Measurements from ENCODE around the gene OTOL1. TPM values are rescaled to one million over a fixed set of nuclear protein-coding genes. Genes with fewer than 3 reads are reported as not detected.

Gene OTOL1
- not detected in 2 replicates for total RNA-seq (ENCODE audit: low replicate concordance)

DNA sequence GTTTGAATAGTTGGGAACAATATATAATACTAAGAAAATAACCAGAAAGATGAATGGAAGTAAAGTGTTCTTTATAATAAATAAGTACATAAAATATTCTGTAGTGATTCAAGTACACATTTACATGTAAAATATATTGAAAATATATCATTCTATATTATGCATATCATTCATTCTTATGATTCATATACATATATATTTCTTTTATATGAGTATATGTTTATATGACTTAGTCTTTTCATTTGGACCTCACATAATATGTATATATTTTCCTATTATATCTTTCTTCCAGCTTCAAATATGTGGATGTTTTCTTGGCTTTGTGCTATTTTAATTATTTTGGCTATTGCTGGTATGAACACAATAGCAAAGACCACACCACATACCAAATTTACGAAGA is at the start of gene OTOL1:
Gene OTOL1, plus strand, starts transcription at position 301 of the 400 bp plus-strand sequence. Its CDS starts 0 bp downstream, at position 301.
- no peak for DNase-seq (ENCODE audit: low spot score)
- no peak within 1 kb of the TSS for H3K4me2 ChIP-seq
- no peaks in the 10 kb centered on the region for H3K4me1 Mint-ChIP-seq

GRCh38 chr3:161449785-161450184 is 46.8 kb upstream of the OTOL1 start:
- no peaks in the 10 kb centered on the region for H3K9me3 ChIP-seq (ENCODE audit: low read depth)
- H3K27ac ChIP-seq, result no peak overlapping the region
- H3F3A ChIP-seq (ENCODE audit: low read depth), result peaks cover 7% of the 10 kb centered on the region
- no peak overlapping the region for H2AFZ ChIP-seq (replicated peaks)
- H3K27ac Mint-ChIP-seq, result no peak overlapping the region
- H3K4me2 ChIP-seq, result no peak overlapping the region
- no peak overlapping the region for H3K4me3 ChIP-seq
- H3K4me3 Mint-ChIP-seq, result no peak overlapping the region
- H3K4me1 ChIP-seq, result peaks cover 13% of the 10 kb centered on the region
- peaks cover 2% of the 10 kb centered on the region for H3K9me3 Mint-ChIP-seq
- H3K27me3 ChIP-seq, result no peaks in the 10 kb centered on the region
- no peaks in the 10 kb centered on the region for H3K36me3 Mint-ChIP-seq
- H3K36me3 ChIP-seq, result no peaks in the 10 kb centered on the region
- H3K79me2 ChIP-seq (ENCODE audit: low read depth), result no peaks in the 10 kb centered on the region
- peaks cover 6% of the 10 kb centered on the region for H3K4me1 Mint-ChIP-seq
- H3K27me3 Mint-ChIP-seq (ENCODE audit: insufficient read depth, low read depth), result peaks cover 2% of the 10 kb centered on the region
- no peaks in the 10 kb centered on the region for H4K20me1 ChIP-seq (ENCODE audit: low read depth)
- H3K9ac ChIP-seq, result no peak overlapping the region
- TF ChIP-seq, protein P1, sequence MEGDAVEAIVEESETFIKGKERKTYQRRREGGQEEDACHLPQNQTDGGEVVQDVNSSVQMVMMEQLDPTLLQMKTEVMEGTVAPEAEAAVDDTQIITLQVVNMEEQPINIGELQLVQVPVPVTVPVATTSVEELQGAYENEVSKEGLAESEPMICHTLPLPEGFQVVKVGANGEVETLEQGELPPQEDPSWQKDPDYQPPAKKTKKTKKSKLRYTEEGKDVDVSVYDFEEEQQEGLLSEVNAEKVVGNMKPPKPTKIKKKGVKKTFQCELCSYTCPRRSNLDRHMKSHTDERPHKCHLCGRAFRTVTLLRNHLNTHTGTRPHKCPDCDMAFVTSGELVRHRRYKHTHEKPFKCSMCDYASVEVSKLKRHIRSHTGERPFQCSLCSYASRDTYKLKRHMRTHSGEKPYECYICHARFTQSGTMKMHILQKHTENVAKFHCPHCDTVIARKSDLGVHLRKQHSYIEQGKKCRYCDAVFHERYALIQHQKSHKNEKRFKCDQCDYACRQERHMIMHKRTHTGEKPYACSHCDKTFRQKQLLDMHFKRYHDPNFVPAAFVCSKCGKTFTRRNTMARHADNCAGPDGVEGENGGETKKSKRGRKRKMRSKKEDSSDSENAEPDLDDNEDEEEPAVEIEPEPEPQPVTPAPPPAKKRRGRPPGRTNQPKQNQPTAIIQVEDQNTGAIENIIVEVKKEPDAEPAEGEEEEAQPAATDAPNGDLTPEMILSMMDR (IDR thresholded peaks at IDR 0.05), result no peak
- TF ChIP-seq EZH2phosphoT487 (IDR thresholded peaks at IDR 0.05) (no peak), EZH2 (IDR thresholded peaks at IDR 0.05) (no peak)
- no peak for DNase-seq (ENCODE audit: low spot score)

More for the DNA sequence above, at the start of gene OTOL1:
- no peaks in the 10 kb centered on the region for H3K79me2 ChIP-seq (ENCODE audit: low read depth)
- Mint-ChIP-seq H3K4me3 (no peak within 1 kb of the TSS), H3K27me3 (ENCODE audit: insufficient read depth, low read depth) (no peaks in the 10 kb centered on the region), H3K9me3 (peaks cover 10% of the 10 kb centered on the region), H3K36me3 (peaks cover 2% of the 10 kb centered on the region), H3K27ac (no peak within 1 kb of the TSS)
- H3K4me1 ChIP-seq, result no peaks in the 10 kb centered on the region
- H3F3A ChIP-seq (ENCODE audit: low read depth), result no peaks in the 10 kb centered on the region
- H3K9me3 ChIP-seq (ENCODE audit: low read depth), result no peaks in the 10 kb centered on the region
- no peaks in the 10 kb centered on the region for H4K20me1 ChIP-seq (ENCODE audit: low read depth)
- H3K4me3 ChIP-seq, result no peak within 1 kb of the TSS
- TF ChIP-seq, protein P1 (IDR thresholded peaks at IDR 0.05), result no peak
- TF ChIP-seq EZH2 (IDR thresholded peaks at IDR 0.05) (no peak), EZH2phosphoT487 (IDR thresholded peaks at IDR 0.05) (no peak)
- H2AFZ ChIP-seq (replicated peaks), result no peak within 1 kb of the TSS
- no peak within 1 kb of the TSS for H3K9ac ChIP-seq
- no peaks in the 10 kb centered on the region for H3K36me3 ChIP-seq
- no peaks in the 10 kb centered on the region for H3K27me3 ChIP-seq
- H3K27ac ChIP-seq, result no peak within 1 kb of the TSS

DNA sequence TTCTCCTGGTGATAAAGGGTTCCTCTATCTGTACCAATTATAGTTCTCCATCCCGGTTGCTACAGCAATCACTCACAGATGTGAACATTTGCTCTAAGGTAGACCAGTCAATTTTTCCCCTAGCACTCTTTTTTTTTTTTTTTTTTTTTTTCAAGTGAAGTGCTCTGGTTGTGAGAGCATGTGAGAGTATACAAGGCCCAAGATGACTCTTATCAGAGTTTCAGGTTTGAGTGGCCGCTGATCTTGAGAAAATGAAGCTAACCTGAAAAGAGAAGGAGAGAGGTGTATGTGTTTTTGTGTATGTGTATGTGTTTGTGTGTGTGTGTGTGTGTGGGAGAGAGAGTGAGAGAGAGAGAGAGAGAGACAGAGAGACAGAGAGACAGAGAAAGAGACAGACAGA is 44.4 kb upstream of the OTOL1 start:
- Histone ChIP-seq H3K36me3 (no peaks in the 10 kb centered on the region), H3K4me2 (no peak overlapping the region), H3K9me3 (ENCODE audit: low read depth) (peaks cover 6% of the 10 kb centered on the region), H2AFZ (replicated peaks) (no peak overlapping the region), H4K20me1 (ENCODE audit: low read depth) (no peaks in the 10 kb centered on the region), H3K27ac (no peak overlapping the region), H3K79me2 (ENCODE audit: low read depth) (no peaks in the 10 kb centered on the region), H3K27me3 (no peaks in the 10 kb centered on the region), H3K4me3 (no peak overlapping the region), H3F3A (ENCODE audit: low read depth) (peaks cover 15% of the 10 kb centered on the region), H3K9ac (no peak overlapping the region), H3K4me1 (peaks cover 24% of the 10 kb centered on the region)
- Mint-ChIP-seq H3K9me3 (peaks cover 11% of the 10 kb centered on the region), H3K4me3 (no peak overlapping the region), H3K4me1 (peaks cover 13% of the 10 kb centered on the region), H3K27me3 (ENCODE audit: insufficient read depth, low read depth) (no peaks in the 10 kb centered on the region), H3K27ac (peak overlapping the region; percentile 4), H3K36me3 (no peaks in the 10 kb centered on the region)
- TF ChIP-seq, protein P1 (IDR thresholded peaks at IDR 0.05), result no peak
- TF ChIP-seq EZH2 (IDR thresholded peaks at IDR 0.05) (no peak), EZH2phosphoT487 (IDR thresholded peaks at IDR 0.05) (no peak)
- DNase-seq (ENCODE audit: low spot score), result no peak

Measured in neural progenitor cell (in vitro differentiated cells).